COR-L47 (cell line): Measurements from ENCODE around the gene ZBTB7A.

Source experiments
- DNase-seq: peaks from one replicate; lab custom pipeline; 2025; lab: John Stamatoyannopoulos, UW

The ZBTB7A gene

DNA sequence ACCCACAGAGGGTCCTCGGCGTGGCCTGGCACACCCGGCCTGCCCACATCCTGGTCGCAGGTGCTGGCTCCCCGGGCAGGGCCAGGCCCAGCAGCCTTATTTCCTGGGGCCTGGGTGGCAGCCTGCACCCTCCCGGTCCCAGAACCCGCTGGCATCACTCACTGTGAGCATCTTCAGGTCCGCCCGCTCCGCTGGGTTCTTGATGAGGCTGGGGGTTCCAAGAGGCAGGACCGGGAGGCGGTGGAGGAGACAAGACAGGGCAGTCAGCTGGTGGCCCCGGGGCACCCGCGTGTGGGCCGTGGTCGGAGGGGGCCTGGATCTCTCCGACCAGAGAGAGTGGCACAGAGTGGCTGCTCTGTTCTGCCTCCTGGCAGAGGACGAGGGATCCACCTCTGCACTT lies 27.6 kb upstream of the ZBTB7A start:
- DNase-seq = no peak

GRCh38 chr19:4093643-4094175 lies 27.0 kb upstream of the ZBTB7A start:
- no peak for DNase-seq

- DNase-seq = no peak
These were observed 23.9 kb upstream of the ZBTB7A start for GRCh38 chr19:4090356-4091220.

DNA sequence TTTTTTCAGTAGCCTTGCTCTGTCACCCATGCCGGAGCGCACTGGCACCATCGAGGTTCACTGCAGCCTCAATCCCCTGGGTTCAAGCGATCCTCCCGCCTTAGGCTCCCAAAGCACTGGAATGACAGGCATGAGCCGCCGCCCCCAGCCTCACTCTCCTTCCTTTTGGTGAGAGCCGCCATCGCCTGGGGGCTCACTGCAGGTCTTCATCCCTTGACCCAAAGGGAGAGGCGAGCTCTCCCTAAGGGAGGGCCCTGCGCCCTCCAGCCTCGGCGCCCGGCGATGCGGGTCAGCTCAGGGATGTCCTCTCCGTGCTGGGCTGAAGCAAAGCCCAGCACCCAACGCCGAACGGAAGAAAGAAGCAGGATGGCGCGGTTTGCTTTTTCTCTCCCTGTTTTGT lies 23.2 kb upstream of the ZBTB7A start:
- no peak for DNase-seq

DNA sequence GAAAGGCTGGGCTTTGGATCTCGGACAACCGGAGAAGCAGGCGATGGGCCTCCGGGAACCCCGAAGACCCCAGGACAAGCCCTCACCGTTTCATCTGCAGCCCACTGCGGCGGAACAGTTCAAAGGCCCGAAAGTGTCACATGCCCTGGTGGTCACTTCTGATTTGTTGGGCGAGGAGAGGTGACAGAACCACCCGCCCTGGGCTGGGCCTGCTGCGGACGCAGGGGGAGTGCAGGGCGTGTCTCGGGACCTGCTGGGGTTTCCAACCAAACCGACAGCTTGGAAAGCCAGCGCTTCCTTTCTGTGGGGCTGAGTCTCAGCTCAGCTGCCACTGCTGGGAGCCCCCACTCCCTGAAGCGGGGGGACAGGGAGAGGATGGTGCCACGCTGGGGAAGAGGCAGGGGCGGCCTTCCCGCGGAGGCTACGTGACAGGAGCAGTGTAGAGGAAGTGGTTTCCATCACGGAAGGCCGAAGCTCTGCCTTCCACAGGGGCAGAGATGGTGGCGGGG lies 22.8 kb upstream of the ZBTB7A start:
- DNase-seq = no peak

DNA sequence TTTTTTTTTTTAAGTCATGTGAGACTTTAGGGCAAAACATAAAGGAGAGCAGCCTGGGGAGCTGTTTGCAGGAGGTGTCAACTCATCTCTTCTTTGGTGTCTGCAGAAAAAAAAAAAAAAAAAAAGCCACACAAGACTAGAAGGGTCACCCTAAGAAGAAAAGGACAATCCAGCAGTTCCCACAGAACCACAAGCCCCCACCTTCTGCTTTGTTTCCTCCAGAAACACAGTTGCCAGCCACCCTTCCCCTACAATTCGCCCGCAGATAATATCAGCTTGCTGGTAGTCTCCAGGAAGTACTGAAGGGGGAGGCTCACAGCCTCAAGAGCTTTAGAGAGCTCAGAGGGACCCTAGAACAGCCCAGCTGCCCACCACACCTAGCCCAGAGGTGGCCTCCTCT lies 22.3 kb upstream of the ZBTB7A start:
- DNase-seq = no peak

GRCh38 chr19:4087787-4088679 lies 21.3 kb upstream of the ZBTB7A start:
- no peak for DNase-seq

DNA sequence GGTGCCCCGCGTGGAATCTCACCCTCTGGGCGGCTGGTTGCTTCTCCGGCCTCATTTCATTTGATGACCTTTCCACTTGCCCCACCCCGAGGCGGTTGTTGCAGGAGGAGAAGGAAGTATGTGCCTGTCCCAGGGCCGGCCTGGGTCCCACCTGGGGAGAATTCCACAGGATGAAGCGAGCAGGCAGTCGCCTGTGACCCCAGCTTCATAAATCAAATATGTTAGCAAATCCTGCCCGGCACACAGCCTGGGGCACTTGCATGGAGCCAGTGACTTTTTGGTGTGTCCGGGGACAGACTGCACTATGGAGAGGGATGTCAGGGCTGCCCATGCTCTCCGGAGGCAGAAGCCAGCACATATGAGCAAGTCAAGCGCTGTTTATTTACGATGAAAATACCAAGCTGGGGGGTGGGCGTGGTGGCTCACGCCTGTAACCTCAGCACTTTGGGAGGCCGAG lies 19.7 kb upstream of the ZBTB7A start:
- DNase-seq = no peak

DNA sequence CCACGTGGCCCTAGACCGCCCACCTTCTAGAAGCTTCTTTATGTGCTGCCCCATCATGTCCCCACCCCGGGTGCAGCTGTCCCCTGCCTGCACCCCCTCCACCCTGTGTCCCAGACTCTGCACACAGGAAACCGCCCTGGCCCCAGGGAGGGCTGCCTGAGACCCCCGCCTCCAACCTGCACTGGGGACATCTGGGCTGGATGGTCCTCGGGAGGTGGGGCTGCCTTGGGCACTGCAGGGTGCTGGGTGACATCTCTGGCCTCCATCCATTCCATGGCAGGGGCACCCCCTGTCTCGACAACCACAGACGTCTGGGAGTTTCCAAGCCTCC lies 17.8 kb upstream of the ZBTB7A start:
- no peak for DNase-seq

DNA sequence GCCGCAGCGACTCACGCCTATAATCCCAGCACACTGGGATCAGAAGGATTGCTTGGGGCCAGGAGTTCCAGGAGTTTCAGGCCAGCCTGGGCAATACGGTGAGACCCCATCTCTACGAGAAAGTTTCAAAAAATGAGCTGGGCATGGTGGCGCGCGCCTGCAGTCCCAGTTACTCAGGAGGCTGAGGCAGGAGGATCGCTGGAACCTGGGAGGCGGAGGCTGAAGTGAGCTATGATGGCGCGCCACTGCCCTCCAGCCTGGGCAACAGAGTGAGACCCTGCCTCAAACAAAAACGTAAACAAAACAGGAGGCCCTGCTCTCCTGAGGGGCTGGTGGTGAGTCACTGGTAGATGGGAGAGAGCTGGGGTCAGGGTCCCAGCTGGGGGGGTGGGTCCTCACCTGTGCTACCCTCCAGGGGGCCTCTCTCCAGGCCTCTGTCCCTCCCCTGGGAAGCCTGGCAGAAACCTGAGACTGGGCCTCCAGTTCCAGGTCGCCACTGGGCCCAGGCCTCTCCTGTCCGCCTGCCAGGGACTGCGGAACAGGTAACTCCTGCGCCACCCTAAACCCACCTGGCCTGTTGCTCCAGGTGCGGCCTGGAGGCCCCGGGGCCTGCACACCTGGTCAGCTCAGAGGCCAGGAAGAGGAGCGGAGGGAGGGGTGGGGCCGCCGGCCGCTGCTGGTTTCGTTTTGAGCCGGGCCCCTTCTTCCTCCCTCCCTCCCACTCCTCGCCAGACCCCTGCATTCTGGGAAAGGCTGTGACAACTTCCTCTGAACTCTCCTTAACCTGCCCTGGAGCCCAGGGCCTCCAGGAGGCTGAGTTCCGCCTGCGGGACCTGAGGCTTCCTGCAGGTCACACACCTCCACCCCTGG lies 17.2 kb upstream of the ZBTB7A start:
- DNase-seq = no peak

DNA sequence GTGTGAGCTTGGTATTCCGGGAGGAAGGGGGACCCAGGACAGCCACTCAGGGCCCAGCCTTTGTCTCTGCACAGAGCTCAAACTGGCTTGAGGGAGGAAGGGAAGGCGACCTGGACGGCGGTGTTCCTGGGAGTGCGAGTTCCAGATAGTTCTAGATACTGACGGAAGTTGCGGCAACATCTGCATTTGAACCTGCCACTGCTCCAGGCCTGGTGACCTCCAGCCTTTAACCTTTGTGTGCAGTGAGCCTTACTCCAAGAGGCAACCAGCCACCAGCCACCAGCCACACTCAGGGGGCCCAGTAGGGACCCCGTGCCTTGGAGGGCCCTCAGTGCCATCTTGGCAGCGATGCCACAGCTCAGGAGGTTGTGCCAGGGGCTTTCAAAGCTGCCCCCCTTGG lies 15.5 kb upstream of the ZBTB7A start:
- no peak for DNase-seq

DNA sequence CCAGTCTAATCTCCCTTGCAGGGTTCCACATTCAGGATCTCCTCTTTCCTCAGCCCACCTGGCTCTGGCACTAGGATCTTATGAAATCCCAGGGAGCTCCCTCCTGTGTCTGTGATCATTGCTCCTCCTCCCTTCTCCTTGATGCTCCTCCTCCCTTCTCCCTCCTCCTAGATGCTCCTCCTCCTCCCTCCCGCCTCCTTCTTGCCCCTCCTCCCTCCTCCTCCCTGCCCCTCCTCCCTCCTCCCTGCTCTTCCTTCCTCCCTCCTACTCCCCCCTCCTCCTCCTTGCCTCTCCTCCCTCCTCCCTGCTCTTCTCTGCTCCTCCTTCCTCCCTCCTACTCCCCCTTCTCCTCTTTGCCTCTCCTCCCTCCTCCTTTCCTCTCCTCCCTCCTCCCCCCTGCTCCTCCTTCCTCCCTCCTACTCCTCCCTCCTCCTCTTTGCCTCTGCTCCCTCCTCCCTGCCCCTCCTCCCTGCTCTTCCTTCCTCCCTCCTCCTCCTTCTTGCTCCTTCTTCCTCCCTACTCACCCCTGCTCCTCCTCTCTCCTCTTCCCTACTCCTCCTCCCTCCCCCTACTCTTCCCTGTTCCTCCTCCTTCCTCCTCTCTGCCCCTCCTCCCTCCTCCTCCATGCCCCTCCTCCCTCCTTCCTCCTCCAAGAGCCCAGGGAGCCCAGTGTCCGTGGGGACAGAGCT lies 14.9 kb upstream of the ZBTB7A start:
- DNase-seq = no peak

- no peak for DNase-seq
These were observed 13.8 kb upstream of the ZBTB7A start for GRCh38 chr19:4080473-4080872.

GRCh38 chr19:4077800-4078684 lies 11.3 kb upstream of the ZBTB7A start:
- DNase-seq = no peak

DNA sequence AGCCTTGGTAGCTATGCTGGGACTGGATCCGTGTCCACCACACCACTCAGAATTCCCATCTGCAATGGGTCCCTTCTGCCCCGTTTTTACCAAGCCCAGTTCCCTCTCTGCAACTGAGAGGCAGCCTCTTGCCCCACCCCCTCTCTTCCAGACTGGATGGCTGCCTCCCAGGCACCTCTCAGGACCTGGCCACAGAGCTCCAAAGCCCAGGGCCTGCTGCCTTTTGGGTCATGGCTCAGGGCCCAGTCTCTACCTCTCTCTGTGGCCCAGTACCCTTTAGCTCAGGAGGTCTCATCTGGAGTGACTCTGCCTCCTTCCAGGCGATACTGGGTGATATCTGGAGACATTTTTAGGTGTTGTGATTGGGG lies 10.3 kb upstream of the ZBTB7A start:
- DNase-seq = no peak

DNA sequence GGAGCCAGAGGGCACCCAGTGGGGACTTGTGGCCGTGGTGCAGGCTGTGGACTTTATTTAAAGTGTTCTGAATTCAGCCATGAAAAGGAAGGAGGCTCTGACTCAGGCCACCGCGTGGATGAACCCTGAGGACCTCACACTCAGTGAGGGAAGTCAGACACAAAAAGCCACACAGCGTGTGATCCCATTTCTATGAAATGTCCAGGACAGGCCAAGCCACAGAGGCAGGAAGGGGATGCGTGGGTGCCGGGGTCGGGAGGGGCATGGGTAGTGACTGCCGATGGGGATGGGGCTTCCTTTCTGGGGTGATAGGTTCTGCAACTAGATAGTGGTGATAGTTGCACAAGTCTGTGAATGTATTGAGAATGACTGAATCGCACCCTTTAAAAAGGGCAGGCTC lies 8.7 kb upstream of the ZBTB7A start:
- no peak for DNase-seq

DNA sequence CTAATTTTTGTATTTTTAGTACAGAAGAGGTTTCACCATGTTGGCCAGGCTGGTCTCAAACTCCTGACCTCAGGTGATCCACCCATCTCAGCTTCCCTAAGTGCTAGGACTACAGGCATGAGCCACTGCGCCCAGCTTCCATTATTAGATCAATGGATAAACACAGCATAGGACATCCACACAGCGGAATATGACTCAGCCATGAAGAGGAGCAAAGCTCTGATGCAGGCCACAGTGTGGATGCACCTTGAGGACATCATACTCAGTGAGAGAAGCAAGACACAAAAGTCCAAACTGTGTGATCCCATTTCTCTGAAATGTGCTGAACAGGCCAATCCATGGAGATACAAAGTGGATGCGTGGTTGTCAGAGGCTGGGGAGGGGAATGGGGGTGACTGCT lies 4.9 kb upstream of the ZBTB7A start:
- no peak for DNase-seq

DNA sequence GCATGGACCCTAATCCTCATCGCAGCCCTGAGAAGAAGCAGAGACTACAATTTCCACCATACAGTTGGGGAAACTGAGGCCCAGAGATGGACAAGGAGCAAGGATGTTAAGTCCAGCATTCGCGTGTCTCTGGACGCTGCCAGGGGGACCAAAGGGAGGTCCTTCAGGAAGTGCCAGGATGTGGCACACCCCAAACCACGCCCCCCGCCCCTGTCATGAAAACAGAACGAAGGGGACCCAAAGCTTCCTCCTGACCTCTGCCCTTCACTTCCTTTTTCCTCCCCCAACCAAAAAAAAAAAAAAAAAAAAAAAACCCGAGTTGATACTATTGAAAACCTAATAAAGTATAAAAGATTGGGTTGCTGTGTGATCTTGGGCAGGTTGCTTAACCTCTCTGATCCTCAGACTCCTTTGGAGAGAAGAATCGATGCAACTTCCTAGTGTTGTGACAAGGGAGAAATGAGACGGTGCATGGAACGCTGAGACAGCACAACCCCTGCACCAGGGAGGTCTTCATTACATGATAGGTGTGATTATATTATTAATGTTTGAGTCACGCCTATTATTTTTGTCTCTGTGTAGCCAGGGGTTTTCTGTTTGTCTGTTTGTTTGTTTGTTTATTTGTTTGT lies 2.7 kb upstream of the ZBTB7A start:
- no peak for DNase-seq

GRCh38 chr19:4068047-4068966 lies 1.6 kb upstream of the ZBTB7A start:
- no peak for DNase-seq
